GM19043 (cell line): ENCODE measurements around the gene BICD1.

Experiments used
- ATAC-seq: cut with Tn5 transposase; IDR thresholded peaks from one replicate; pipeline ENCODE4 v1.9.1; 2021; ENCODE audit warnings: low read depth; ENCODE audit not compliant: unreplicated experiment

The BICD1 gene

DNA sequence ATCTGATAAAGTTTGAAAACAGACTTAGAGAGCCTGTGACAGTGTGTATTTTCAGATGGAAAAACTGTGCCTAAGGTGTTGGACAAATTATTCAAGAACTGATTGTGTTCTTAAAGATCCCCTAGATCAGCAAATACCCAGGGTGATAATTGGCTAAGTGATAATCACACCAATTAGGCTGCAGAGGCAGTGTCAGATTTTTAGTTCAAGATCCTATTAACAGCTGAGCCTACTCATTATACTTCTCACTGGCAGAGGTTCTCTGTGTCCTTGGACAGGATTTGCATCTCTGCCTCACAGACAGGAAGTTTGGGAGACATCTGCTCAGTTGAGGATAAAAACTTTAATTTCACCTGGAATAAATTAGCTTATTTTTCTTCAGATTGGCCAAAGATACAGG is 288.4 kb downstream of the BICD1 start:
- ATAC-seq = no peak

DNA sequence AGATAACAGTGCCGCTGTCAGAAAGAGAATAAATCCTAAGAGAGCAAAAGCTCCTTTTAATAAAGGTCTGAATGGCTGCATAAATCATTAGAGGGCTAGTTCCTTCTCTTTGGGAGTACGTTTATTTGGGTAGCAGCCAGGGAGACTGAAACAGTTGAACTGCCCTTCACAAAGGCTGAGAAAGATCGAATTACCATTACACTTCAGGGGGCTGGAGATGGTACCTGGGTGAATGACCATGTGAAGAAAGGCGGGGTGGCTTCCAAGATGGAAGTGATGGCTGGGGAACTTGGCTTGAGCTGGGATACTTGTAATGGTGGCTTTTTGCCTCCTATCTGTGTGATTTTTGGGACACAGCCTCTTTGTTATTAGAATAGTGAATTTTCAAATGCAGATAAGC is 291.0 kb downstream of the BICD1 start:
- no peak for ATAC-seq

DNA sequence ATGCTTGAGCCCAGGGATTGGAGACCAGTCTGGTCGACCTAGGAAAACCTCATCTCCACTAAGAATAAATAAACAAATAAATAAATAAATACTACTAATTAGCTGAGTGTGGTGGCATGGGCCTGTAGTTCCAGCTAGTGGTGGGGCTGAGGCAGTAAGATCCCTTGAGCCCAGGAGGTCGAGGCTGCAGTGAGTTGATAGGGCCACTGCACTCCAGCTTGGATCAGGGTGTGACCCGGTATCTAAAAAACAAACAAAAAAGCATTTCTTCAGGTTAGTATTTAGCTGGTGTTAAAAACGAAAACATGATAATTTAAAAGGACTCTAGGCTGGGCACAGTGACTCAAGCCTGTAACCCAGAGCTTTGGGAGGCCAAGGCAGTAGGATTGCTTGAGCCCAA is 291.5 kb downstream of the BICD1 start:
- no peak for ATAC-seq

DNA sequence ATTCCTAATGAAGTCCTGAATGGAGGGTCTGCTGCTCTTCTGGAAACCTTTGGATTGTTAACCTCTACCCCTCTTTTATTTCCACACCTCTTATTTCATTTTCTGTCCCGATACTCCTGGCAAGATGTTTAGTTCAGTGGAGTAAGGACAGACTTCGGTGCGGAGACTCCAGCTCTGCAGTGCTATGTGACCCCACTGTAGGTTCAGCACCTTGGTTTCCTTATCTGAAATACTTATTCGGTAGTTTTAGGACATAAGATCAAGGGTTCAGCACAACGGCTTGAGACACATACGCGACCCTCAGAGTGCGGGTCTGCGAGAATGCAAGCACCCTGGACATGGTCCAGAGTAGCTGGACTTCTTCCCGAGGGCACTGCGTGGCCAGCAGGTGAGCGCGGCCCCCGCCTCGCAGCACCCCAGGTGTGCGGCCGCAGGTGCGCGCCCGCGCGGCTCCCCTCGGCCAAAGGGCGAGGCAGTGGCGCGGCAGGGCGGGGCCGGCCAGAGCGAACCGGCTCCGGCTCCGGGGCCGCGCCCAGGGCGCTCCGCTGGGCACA is 292.2 kb downstream of the BICD1 start:
- no peak for ATAC-seq

DNA sequence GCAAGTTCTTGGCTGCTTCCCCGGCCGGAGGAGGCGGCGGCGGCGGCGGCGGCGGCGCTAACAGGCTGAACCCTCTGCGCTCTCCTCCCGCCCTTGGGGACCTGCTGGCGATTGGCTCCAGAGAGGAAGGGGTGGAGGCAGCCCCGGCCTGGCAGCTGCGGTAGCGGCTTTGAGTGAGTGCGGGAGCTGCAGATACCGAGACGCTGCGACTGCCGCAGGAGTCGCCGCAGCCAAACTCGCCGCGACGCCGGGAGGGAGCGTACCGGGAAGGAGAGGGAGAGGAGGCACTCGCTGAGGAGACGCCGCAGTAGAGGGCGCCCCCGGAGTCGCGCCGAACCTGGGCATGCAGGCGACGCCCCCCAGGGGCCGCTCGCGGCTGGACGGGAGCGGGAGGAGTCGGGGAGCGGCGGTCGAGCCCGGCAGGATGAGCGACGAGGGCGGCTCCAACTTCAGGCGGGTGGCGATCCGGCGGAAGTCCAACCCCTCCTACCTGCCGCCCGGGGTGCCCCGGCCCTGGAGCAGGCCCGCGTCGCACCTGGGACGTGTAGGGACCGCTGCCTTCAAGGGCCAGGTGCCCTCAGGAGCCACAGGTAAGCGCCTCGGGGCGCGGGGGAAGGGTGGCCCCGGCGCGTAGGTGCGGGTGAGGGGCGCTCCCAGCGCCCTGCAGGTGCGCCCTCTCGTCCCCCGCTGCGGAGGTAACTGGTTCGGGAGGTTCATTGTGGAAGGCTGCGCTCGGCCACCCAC is 292.9 kb downstream of the BICD1 start, which contains the start of gene FGD4:
Gene FGD4, plus strand, starts transcription at position 189 of the 744 bp plus-strand sequence.
- peak; percentile 87 for ATAC-seq

DNA sequence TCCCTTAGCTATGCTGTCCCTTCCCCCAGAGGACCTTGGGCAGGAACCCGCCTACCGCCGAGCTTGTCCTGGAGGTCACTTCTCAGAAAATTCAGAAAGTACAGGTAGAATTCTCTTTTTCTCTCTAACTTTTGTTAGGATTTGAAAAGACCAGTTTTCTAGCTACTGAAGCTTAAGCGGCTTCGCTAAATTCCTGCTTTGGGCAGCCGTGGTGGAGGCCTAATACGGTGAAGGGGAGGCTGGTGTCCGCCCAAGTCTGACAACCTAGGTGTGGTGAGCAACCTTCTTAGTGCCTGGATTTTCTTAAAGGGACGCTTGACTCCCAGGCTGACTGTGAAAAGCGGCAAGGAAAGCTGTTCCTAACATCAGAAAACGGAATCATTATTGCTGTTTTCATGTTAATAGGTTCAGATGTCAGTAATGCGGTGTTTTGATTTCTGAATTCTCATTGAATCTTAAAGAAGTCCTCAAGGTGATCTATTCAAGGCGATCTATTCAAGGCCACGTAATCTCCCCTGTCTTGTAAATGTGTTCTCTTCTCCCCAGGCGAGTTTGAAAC is 293.5 kb downstream of the BICD1 start:
- no peak for ATAC-seq

DNA sequence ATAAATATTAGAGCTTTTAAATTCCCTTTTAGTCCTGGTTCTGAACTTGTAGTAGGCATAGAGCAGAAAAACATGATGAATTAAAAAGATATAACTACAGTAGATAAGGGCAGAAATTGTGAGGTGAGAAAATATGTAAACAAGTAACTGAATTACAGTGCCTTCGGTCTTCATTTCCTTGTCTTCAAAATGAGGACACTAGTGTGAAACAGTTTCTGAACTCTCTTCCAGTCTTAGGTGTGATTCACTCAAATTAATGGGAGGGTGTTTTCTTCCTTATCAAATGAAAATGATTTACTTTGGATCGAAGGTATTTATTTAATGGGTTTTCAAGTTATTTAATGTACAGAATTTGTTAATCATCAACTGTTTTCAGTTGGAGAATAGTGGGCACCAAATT is 294.2 kb downstream of the BICD1 start:
- ATAC-seq = no peak

DNA sequence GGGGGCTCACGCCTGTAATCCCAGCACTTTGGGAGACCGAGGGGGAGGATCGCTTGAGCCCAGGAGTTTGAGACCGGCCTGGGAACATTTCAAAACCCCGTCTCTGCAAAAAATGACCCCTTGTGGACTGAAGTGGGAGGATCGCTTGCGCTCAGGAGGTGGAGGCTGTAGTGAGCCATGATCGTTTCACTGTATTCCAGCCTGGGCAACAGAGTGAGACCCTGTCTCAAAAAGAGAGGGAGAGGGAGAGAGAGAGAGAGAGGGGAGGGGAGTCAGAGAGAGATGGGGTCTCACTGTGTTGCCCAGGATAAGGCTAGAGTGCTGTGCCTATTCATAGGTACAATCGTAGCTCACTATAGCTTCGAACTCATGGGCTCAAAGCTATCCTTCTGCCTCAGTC is 295.5 kb downstream of the BICD1 start:
- no peak for ATAC-seq

DNA sequence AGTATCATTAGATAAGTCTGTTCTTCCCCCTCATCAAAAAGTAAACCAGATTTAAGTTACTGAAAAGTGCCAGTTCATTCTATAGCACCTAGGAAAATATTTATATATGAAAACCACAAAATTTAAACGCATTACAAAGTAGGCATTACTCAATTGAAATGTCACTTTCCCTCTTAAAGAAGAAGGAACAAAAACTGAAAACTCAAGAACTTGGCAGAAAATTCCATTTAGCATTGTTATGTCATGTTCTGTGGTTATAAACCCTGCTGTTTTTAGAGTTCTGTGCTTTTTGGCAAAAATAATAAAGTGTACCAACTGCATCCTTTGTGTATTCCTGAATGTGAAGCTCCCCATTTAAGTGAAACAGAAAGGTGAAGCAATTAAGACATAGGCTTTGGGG is 296.3 kb downstream of the BICD1 start:
- no peak for ATAC-seq

DNA sequence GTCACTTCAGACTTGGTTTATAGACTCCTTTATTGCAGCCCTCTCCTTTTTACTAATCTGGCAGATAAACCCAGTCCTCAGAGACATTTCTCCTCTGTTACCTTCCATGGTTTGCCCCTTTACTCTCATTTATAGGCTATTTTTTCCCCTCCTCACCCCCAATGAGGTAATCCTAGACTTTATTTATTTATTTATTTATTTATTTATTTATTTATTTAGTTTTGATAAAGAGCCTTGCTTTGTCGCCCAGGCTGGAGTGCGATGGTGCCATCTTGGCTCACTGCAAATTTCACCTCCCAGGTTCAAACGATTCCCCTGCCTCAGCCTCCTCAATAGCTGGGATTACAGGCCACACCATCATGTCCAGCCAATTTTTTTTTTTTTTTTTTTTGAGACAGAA is 301.1 kb downstream of the BICD1 start:
- ATAC-seq = no peak

DNA sequence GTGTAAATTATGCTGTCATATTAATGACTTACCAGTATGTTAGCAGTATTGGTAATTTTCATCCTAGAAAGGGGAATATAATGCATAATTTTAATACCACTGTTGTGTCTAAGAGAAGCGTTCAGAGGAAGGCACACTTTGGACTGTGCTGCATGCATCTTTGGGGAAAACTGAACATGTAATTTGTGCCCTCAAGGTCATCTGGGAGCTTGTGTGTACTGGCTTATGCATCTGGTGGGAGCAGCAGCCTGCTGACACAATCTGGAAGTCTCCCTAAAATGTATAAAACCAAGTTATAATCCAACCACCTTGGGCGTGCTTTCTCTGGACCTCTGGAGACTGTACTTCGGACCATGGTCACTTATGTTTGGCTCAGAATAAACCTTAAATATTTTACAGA is 306.8 kb downstream of the BICD1 start:
- ATAC-seq = no peak

DNA sequence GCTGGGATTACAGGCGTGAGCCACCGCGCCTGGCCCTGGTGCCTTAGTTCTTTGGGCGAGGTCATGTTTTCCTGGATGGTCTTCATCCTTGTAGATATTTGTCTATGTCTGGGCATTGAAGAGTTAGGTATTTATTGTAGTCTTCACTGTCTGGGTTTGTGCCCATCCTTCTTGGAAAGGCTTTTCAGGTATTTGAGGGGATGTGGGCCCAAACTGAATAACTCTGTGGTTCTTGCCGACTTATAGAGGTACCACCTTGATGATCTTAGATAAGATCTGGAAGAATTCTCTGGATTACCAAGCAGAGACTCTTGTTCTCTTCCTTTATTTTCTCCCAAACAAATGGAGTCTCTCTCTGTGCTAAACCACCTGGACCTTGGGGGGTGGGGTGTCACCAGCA is 311.6 kb downstream of the BICD1 start:
- no peak for ATAC-seq

DNA sequence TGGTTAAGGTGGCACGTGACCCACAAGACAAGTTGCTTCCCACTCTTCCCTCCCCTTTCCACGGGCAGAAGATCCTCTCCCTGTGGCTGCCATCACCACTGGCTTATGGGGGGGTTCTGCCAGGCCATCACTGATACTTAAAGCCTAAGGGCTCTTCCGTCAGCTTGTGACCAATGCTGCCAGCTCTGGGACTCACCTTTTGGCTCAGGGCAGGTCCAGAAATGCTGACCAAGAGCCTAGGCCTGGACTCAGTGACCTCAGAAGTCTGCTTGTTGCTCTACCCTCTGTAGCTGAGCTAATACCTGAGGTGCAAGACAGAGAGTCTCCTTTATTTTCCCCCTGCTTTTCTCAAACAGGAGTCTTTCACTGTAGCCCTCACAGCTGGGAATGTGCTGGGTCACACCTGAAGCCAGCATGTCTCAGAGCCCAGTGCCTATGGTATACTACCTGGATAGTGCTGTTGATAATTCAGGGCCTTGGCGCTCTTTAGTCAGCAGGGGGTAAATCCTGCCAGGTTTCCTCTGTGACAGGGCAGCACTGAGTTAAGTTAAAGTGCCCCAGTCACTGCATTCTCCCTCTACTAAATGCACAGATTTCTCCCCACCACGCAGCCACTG is 312.4 kb downstream of the BICD1 start:
- ATAC-seq = no peak

DNA sequence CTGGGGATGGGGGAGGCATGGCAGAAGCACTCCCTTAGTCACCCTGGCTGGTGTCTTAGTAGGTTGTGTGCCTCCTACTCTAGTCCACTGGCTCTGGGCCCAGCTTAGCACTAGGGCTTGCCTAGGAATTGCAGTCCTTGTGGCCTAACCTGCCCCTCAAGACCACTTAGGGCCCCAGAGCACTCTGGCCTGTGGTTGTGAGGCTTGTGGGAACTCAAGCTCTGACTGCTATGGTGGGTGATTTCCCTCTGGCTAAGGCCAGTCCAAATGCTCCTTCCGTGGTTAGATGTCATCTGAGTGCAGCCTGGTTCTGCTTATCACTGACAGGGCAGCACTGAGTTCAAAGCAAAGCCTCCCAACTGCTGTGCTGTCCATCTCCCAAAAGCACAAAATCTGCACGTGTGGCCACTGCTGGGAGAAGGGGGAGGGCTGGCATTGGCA is 312.9 kb downstream of the BICD1 start:
- ATAC-seq = no peak

DNA sequence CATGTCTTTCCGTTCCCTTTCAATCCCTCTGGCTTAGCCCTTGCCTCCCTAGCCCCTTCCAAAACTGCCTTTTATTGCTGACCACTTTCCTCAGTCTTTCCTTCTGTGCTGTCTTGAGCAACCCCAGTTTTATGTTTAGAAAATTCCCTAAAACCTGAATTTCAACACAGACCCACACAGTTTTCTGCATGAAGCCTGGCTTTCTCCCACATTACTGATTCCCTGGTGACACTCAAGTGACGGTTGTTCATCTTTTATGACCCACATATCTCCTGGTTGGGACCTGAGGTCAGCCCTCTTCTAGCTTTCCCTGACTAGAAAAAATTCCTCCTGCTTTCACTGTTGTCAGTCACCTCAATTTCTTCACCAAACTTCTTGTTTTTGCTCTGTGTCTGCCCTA is 313.7 kb downstream of the BICD1 start:
- no peak for ATAC-seq

DNA sequence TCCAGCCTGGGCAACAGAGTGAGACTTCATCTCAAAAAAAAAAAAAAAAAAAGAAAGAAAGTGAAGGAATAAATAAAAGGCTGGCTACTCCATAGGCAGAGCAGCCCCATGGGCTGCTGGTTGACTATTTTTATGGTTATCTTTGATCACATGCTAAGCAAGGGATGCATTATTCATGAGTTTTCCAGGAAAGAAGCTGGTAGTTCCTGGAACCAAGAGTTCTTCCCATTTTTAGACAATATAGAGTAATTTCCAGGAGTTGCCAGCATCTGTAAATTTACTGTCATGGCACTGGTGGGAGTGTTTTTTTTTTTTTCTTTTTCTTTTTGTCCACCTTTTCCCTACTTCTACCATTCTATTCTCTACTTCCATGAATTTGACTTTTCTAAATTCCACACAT is 316.9 kb downstream of the BICD1 start:
- ATAC-seq = no peak

DNA sequence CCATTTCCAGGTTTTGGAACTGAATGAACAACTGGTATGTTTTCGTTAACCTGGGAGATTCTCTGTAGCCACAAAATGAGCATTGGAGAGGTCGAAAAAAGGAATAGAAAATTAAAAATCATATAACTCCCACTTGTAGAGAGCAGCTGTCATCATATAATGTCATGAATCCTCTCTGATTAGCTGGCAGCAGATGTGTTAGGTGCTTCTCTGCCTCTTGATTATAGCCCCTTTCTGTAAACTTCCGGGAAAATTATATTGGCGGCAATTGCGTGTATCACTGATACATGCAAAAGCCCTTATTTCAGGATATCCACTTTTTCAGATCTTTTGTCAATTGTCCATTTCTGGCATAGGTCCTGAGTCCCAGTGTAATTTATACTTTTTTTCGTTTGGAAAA is 324.4 kb downstream of the BICD1 start:
- ATAC-seq = no peak
